K562 (cell line): ENCODE results near the gene SLCO3A1. TPM values are rescaled to one million over a fixed set of nuclear protein-coding genes. Genes with fewer than 3 reads are reported as not detected.

Source experiments
- ATAC-seq: fragments of 200-7000 bp; cut with Tn5 transposase; 3 replicates; pipeline ENCODE4 v1.9.1; 2020; ENCODE audit warnings: moderate library complexity
- BruUV-seq: library from RNA; stranded (reverse); fragments of 400-500 nt; replicated peaks from 2 replicates; lab custom pipeline; 2021; lab: Mats Ljungman, UMichigan
- CTCF ChIA-PET: fragments of 300-600 bp; formaldehyde crosslinking; extraction: SDS; loops from one replicate; lab custom pipeline; 2021; ENCODE audit warnings: low intra/inter-chr PET ratio; lab: Yijun Ruan, JAX
- POLR2A ChIA-PET: fragments of 300-600, 350-650 bp; sonication (Branson Sonifier 250); formaldehyde crosslinking; extraction: SDS; loops from one replicate; lab custom pipeline; 2021; ENCODE audit warnings: antibody characterized with exemption, inconsistent platforms; lab: Yijun Ruan, JAX
- DNase-seq, 4 experiments: peaks; one replicate each; pipeline versions ENCODE4 v3.0.0 to v3.0.0-alpha.2; 2011 to 2018; ENCODE audit warnings: low spot score in 3 of 4, mixed read lengths in 3 of 4; ENCODE audit errors: extremely low read depth in 1 of 4
- FAIRE-seq: peaks from 2 replicates; lab custom pipeline; 2011; peaks lifted over from hg19 to GRCh38; lab: Jason Lieb, UNC
- H2AFZ ChIP-seq: 2 replicates; pipeline ENCODE4 v1.6.0; 2011; ENCODE audit warnings: low read depth, low read length, control low read depth, inconsistent platforms
- H3K27ac ChIP-seq: fragments of 200-600 bp; 3 replicates; pipeline ENCODE4 v1.8.0; 2011; ENCODE audit warnings: low read depth, mild to moderate bottlenecking, control low read depth, inconsistent platforms, low read length, moderate library complexity, mixed read lengths; ENCODE audit errors: extremely low read depth
- H3K27me3 ChIP-seq, 2 experiments: fragments of 300-600 bp in 1 of 2; 2 replicates in 1 of 2; 3 replicates in 1 of 2; pipeline versions ENCODE4 v1.6.0 to v1.8.0; 2011; ENCODE audit warnings: inconsistent platforms in 2 of 2, low read length in 2 of 2, mild to moderate bottlenecking in 1 of 2, mixed read lengths in 1 of 2, moderate library complexity in 1 of 2; ENCODE audit not compliant: control insufficient read depth in 2 of 2, insufficient read depth in 2 of 2
- H3K36me3 ChIP-seq: fragments of 300-600 bp; 3 replicates; pipeline ENCODE4 v1.8.0; 2011; ENCODE audit warnings: mild to moderate bottlenecking, low read length, inconsistent platforms; ENCODE audit not compliant: control insufficient read depth, insufficient read depth
- H3K4me1 ChIP-seq, 2 experiments: fragments of 200-600 bp in 1 of 2; replicated peaks in 1 of 2; 2 replicates in 1 of 2; 3 replicates in 1 of 2; pipeline versions ENCODE4 v1.5.1 to v1.8.0; 2011; ENCODE audit warnings: inconsistent platforms in 2 of 2, low read length in 2 of 2, mild to moderate bottlenecking in 1 of 2, mixed read lengths in 1 of 2, moderate library complexity in 1 of 2; ENCODE audit not compliant: control insufficient read depth in 2 of 2, insufficient read depth in 2 of 2
- H3K4me2 ChIP-seq: 2 replicates; pipeline ENCODE4 v1.6.1; 2011; ENCODE audit warnings: low read length, control low read depth, inconsistent platforms, mixed read lengths; ENCODE audit not compliant: insufficient read depth
- H3K4me3 ChIP-seq: fragments of 200-600 bp; sonication (generic), shearing (Covaris generic); 2 replicates; pipeline ENCODE4 v1.5.1; 2016; ENCODE audit warnings: control low read depth, inconsistent platforms
- H3K79me2 ChIP-seq: fragments of 200-600 bp; 3 replicates; pipeline ENCODE4 v1.8.0; 2011; ENCODE audit warnings: low read length, inconsistent platforms; ENCODE audit not compliant: control insufficient read depth, insufficient read depth
- H3K9ac ChIP-seq, 2 experiments: 2 replicates each; pipeline versions ENCODE4 v1.6.0 to v1.6.1; 2011; ENCODE audit warnings: low read depth in 2 of 2, low read length in 2 of 2, control low read depth in 1 of 2, inconsistent platforms in 1 of 2, mild to moderate bottlenecking in 1 of 2, mixed read lengths in 1 of 2; ENCODE audit not compliant: insufficient read depth in 1 of 2
- H3K9me1 ChIP-seq: one replicate; pipeline ENCODE4 v1.6.0; 2011; ENCODE audit warnings: inconsistent platforms, mild to moderate bottlenecking, low read length, moderate library complexity; ENCODE audit not compliant: control insufficient read depth, insufficient read depth
- H3K9me3 ChIP-seq: replicated peaks from 2 replicates; pipeline ENCODE4 v1.5.1; 2011; ENCODE audit warnings: low read depth, low read length, inconsistent platforms; ENCODE audit not compliant: control insufficient read depth, insufficient read depth
- H4K20me1 ChIP-seq: replicated peaks from 2 replicates; pipeline ENCODE4 v1.6.1; 2011; ENCODE audit warnings: low read length, inconsistent platforms, mixed read lengths; ENCODE audit not compliant: control insufficient read depth, insufficient read depth
- ELF1 ChIP-seq: fragments of 200-800 bp; sonication (Bioruptor generic); IDR thresholded peaks from 2 replicates; pipeline ENCODE4 v1.6.1; 2016; ENCODE audit warnings: missing genetic modification characterization, missing compliant biosample characterization
- KDM2B ChIP-seq: fragments of 250-450 bp; sonication (Bioruptor Pico); IDR thresholded peaks from 2 replicates; pipeline ENCODE4 v1.8.0; 2021; ENCODE audit warnings: mild to moderate bottlenecking, moderate library complexity
- MAFF ChIP-seq: IDR thresholded peaks from 2 replicates; pipeline ENCODE4 v1.6.1; 2012; ENCODE audit warnings: low read length, improper control_type of control experiment
- NFIC ChIP-seq: fragments of 450-650 bp; IDR thresholded peaks from 2 replicates; pipeline ENCODE4 v1.6.1; 2017; ENCODE audit warnings: mild to moderate bottlenecking, inconsistent platforms
- PURB ChIP-seq: sonication (generic); formaldehyde crosslinking; IDR thresholded peaks from 2 replicates; pipeline ENCODE4 v1.9.0; 2021; ENCODE audit warnings: low read depth, mild to moderate bottlenecking, missing genetic modification reagents
- whole genome bisulfite sequencing: fragments of 100-300 bp; shearing (Covaris generic); methylation state at CpG from one replicate; pipeline ENCODE4 v1.1.6; 2016; ENCODE audit warnings: low coverage, mixed read lengths; ENCODE audit not compliant: insufficient coverage; ENCODE audit errors: missing lambda C conversion rate; 5-methylcytosine and 5-hydroxymethylcytosine counted together
- in situ Hi-C: fragments of 300-500 bp; cut with MboI; formaldehyde crosslinking; loops from 4 replicates; pipeline ENCODE4 v1.15.0; 2018; ENCODE audit warnings: inconsistent platforms, mixed read lengths
- intact Hi-C: fragments of 100-400 bp; cut with micrococcal nuclease; formaldehyde crosslinking; loops from 2 replicates; pipeline ENCODE4 v1.14.2; 2022
- polyA plus RNA-seq, 8 experiments: library from polyadenylated mRNA; depleted of rRNA in 4 of 8; stranded (reverse) in 5 of 8; unstranded in 3 of 8; fragments of >200 nt; fragmentation: Nextera tagmentation in 2 of 8; fragmentation: Illumina TruSeq in 1 of 8; extraction: Ambion mirVana in 2 of 8; extraction: Trizol in 1 of 8; gene quantifications; 2 replicates each; pipeline versions ENCODE4 v1.2.1 to v1.2.3, GENCODE V29; 2011 to 2014; ENCODE audit warnings: inconsistent platforms in 1 of 8, missing spikeins in 1 of 8
- total RNA-seq, 7 experiments: library from RNA; depleted of rRNA in 6 of 7; stranded (reverse); fragments of >200 nt in 6 of 7; fragmentation: Illumina TruSeq in 2 of 7; extraction: Trizol in 2 of 7; gene quantifications; 2 replicates each; pipeline versions ENCODE4 v1.2.1 to v1.2.3, GENCODE V29; 2011 to 2021; ENCODE audit warnings: low replicate concordance in 1 of 7

The SLCO3A1 gene
- total and polyA plus RNA-seq, 9 of the 15 experiments (the other 6 are each of a cell fraction or from before 2014, with no cell fraction given), result 0.01 to 0.84 (median 0.06) TPM; not detected in 3

DNA sequence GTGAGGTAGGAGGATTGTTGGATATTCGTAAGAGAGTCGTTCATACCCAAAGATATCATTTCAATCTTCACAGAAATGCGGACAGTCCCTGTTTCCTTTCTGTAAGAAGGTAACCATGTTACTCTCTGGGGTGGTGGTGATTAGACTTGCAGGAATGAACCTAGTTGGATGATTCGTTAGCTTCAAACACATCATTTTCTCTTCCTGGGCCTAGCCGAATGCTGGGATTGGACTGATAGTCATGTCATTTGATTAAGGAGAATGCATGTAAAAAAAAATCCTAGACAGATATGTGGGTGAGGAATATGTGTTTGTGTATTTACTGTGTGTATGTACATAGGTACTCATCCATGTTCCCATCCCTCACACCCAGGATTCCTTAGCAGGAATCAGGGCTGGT is 12.4 kb downstream of the SLCO3A1 start:
- Histone ChIP-seq H3K27me3 (peaks cover 0 to 16% of the 10 kb centered on the region in 2 experiments; a peak in 1 of 5 replicates), H3K4me2 (no peak overlapping the region), H3K4me1 (no peaks in the 10 kb centered on the region), H4K20me1 (peaks cover 4% of the 10 kb centered on the region; the same call in 1 of the 2 replicates), H3K79me2 (no peaks in the 10 kb centered on the region), H3K4me3 (no peak overlapping the region), H3K9me1 (no peaks in the 10 kb centered on the region), H3K9me3 (no peaks in the 10 kb centered on the region), H3K36me3 (no peaks in the 10 kb centered on the region), H3K27ac (no peak overlapping the region), H3K9ac (no peak overlapping the region), H2AFZ (no peak overlapping the region)
- in situ Hi-C loops, result no loop called here
- FAIRE-seq, result no peak
- POLR2A ChIA-PET, result interaction anchor here (0.7 kb wide), 1 partner anchor 153 kb away, joined by 3 read pairs; no protein-coding TSS in a partner anchor
- CTCF ChIA-PET, result no interaction called here
- BruUV-seq, result no TSS peak
- no peak for ATAC-seq
- no peak for TF ChIP-seq NFIC
- no peak for TF ChIP-seq PURB
- TF ChIP-seq KDM2B (CRISPR knock-in tag), result no peak
- intact Hi-C loops, result no loop called here
- 2% methylated on average over 5 of the region's 5 CpGs for WGBS
- no peak for DNase-seq

DNA sequence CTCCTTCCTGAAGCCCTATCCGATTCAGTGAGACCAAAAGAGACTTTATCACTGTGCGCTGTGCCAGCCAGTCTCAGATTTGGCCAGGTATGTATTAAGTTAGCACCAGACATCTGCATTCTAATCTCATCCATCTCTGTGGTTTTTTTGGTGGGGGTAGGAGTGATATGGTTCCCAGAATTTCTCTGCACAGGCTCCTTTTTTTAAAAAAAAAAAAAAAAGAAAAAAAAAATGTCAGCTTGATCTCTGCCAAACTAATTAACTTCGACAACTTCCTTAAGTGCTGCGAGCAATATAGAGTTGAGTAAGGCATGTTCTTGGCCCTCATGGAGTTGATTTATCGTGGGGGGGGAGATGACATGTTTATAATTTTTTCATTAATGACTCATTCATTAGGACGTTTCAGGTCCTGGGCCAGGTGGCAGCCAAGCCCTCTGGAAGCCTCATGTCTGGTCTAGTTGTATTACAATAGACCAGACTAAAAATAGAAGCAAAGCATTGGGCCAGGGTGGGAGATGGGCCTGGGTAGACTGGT is 12.9 kb downstream of the SLCO3A1 start:
- WGBS, result 7% methylated on average over 6 of the region's 6 CpGs
- Histone ChIP-seq H3K27me3 (peaks cover 0 to 13% of the 10 kb centered on the region in 2 experiments; a peak in 1 of 5 replicates), H3K27ac (no peak overlapping the region), H4K20me1 (peaks cover 4% of the 10 kb centered on the region; the same call in 1 of the 2 replicates), H3K79me2 (no peaks in the 10 kb centered on the region), H3K9me1 (no peaks in the 10 kb centered on the region), H3K4me2 (no peak overlapping the region), H3K9ac (no peak overlapping the region), H3K36me3 (no peaks in the 10 kb centered on the region), H3K4me1 (no peaks in the 10 kb centered on the region), H2AFZ (no peak overlapping the region), H3K9me3 (no peaks in the 10 kb centered on the region), H3K4me3 (no peak overlapping the region)
- CTCF ChIA-PET, result no interaction called here
- in situ Hi-C loops (no loop called here), intact Hi-C loops (no loop called here)
- POLR2A ChIA-PET, result no interaction called here
- BruUV-seq, result no TSS peak
- ATAC-seq, result no peak
- no peak for TF ChIP-seq MAFF
- TF ChIP-seq ELF1, result no peak
- no peak for FAIRE-seq
- DNase-seq, result no peak
